ENCODE measurements around the gene EDN2. TPM values are rescaled to one million over a fixed set of nuclear protein-coding genes. Genes with fewer than 3 reads are reported as not detected.

Gene EDN2
- total RNA-seq, 3 donors from 2014 or later = 2.3 to 3.8 TPM; not detected in 1

GRCh38 chr1:41479000-41479807 lies 5.3 kb downstream of the EDN2 start:
- intact Hi-C loops (cut with DNase I; ENCODE audit: low total_unique reads) = loop anchor here (1.0 kb wide), 1 partner anchor 25 kb away; no protein-coding TSS in a partner anchor
- no peak for DNase-seq (ENCODE audit: low spot score in 2 of 2)
- no peaks in the 10 kb centered on the region for H3K9me3 ChIP-seq
- peaks cover 9 to 53% of the 10 kb centered on the region in 2 donors for H3K4me1 ChIP-seq
- H3K4me3 ChIP-seq = no peak overlapping the region
- no peaks in the 10 kb centered on the region for H3K27me3 ChIP-seq
- TF ChIP-seq CTCF (IDR thresholded peaks at IDR 0.05) (no peak), POLR2AphosphoS5 (IDR thresholded peaks at IDR 0.05) (no peak), POLR2A (IDR thresholded peaks at IDR 0.05) (no peak)
- H3K27ac ChIP-seq = no peak overlapping the region
- H3K36me3 ChIP-seq = no peaks in the 10 kb centered on the region

- Histone ChIP-seq H3K9me3 (no peaks in the 10 kb centered on the region), H3K27me3 (no peaks in the 10 kb centered on the region), H3K36me3 (no peaks in the 10 kb centered on the region), H3K4me1 (peaks cover 9 to 50% of the 10 kb centered on the region in 2 donors), H3K27ac (no peak overlapping the region), H3K4me3 (no peak overlapping the region)
- DNase-seq (ENCODE audit: low spot score in 2 of 2) = no peak
- TF ChIP-seq POLR2A (IDR thresholded peaks at IDR 0.05) (no peak), CTCF (IDR thresholded peaks at IDR 0.05) (no peak), POLR2AphosphoS5 (IDR thresholded peaks at IDR 0.05) (no peak)
- intact Hi-C loops (cut with DNase I; ENCODE audit: low total_unique reads) = no loop called here
These were observed 6.2 kb downstream of the EDN2 start for GRCh38 chr1:41478118-41478748.

GRCh38 chr1:41476807-41477361 lies 7.6 kb downstream of the EDN2 start:
- H3K36me3 ChIP-seq = no peaks in the 10 kb centered on the region
- peaks cover 0 to 38% of the 10 kb centered on the region in 2 donors for H3K4me1 ChIP-seq
- no peaks in the 10 kb centered on the region for H3K9me3 ChIP-seq
- H3K4me3 ChIP-seq = no peak overlapping the region
- DNase-seq (ENCODE audit: low spot score in 2 of 2) = no peak
- H3K27ac ChIP-seq = peak overlapping the region; percentile 15 to 78
- no peaks in the 10 kb centered on the region for H3K27me3 ChIP-seq
- TF ChIP-seq POLR2A (IDR thresholded peaks at IDR 0.05) (no peak), POLR2AphosphoS5 (IDR thresholded peaks at IDR 0.05) (peak in 1 of 3 donors; percentile 33), CTCF (IDR thresholded peaks at IDR 0.05) (no peak)
- intact Hi-C loops (cut with DNase I; ENCODE audit: low total_unique reads) = no loop called here

GRCh38 chr1:41475859-41476567 lies 8.5 kb downstream of the EDN2 start:
- Histone ChIP-seq H3K27me3 (no peaks in the 10 kb centered on the region), H3K27ac (peak overlapping the region in 1 of 2 donors; percentile 78), H3K4me1 (peaks cover 0 to 38% of the 10 kb centered on the region in 2 donors), H3K9me3 (no peaks in the 10 kb centered on the region), H3K4me3 (no peak overlapping the region), H3K36me3 (no peaks in the 10 kb centered on the region)
- no peak for DNase-seq (ENCODE audit: low spot score in 2 of 2)
- TF ChIP-seq CTCF (IDR thresholded peaks at IDR 0.05) = no peak
- no peak for TF ChIP-seq POLR2A (IDR thresholded peaks at IDR 0.05)
- no peak for TF ChIP-seq POLR2AphosphoS5 (IDR thresholded peaks at IDR 0.05)
- intact Hi-C loops (cut with DNase I; ENCODE audit: low total_unique reads) = no loop called here

Data from breast epithelium (tissue), 4 donors.